Measurements from ENCODE around the gene ETS2. TPM values are rescaled to one million over a fixed set of nuclear protein-coding genes. Genes with fewer than 3 reads are reported as not detected.

ETS2 gene
- total RNA-seq, 1 experiment from 2014 or later: 132 TPM

DNA sequence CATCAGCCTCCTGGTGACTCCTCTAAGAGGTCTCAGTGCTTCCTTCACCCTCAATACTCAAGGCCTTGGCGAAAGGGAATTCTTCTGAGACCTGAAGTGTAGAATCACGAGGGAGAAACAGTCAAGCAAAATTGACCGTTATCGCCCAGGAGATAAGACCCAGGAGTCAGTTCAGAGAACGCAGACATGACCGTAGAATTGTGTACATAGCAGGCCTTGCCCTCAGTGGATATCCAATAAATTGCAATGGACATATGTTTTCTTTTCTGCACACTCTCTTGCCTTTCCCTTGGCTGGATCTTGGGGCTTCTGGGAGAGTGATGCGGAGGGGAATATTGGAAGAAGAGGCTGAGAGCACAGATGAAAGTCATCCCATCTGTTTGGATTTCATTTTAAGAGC, 15.7 kb upstream of the ETS2 start:
- POLR2A ChIA-PET: no interaction called here
- H3K27ac ChIP-seq (ENCODE audit: low read length): peak overlapping the region; percentile 99
- CTCF ChIA-PET: no interaction called here
- BruUV-seq (replicated peaks): no TSS peak
- H3K36me3 ChIP-seq (ENCODE audit: control insufficient read depth, insufficient read depth, low read length): no peaks in the 10 kb centered on the region
- ATAC-seq (no peak), DNase-seq (ENCODE audit: low read depth, low spot score) (no peak)
- peaks cover 38% of the 10 kb centered on the region for H3K4me1 ChIP-seq (ENCODE audit: control insufficient read depth, insufficient read depth, low read length)
- H3K9me3 ChIP-seq (ENCODE audit: control insufficient read depth, insufficient read depth, low read depth, low read length): peaks cover 18% of the 10 kb centered on the region; the same call in 1 of the 2 replicates
- no peak for TF ChIP-seq TCF7L2 (IDR thresholded peaks at IDR 0.05; ENCODE audit: low read depth, low read length)
- TF ChIP-seq REST (IDR thresholded peaks at IDR 0.05; ENCODE audit: insufficient read depth in 1 of 2, low read depth in 2 of 2, low read length in 1 of 2): no peak
- TF ChIP-seq CTCF (IDR thresholded peaks at IDR 0.05): no peak
- no peak for TF ChIP-seq POLR2AphosphoS5 (IDR thresholded peaks at IDR 0.05; ENCODE audit: low read depth, low read length)
- no peak for TF ChIP-seq SIN3A (IDR thresholded peaks at IDR 0.05; ENCODE audit: borderline replicate concordance, insufficient read depth, low read depth, low read length)
- H3K4me3 ChIP-seq (ENCODE audit: low read depth in 2 of 2, low read length in 2 of 2): no peak overlapping the region
- intact Hi-C loops (cut with micrococcal nuclease; ENCODE audit: unreplicated experiment): no loop called here
- H3K27me3 ChIP-seq (ENCODE audit: control insufficient read depth, insufficient read depth, low read length): no peaks in the 10 kb centered on the region
- in situ Hi-C loops (cut with HindIII; ENCODE audit: low pct_unique_long_range_greater_than_20kb, low sequenced_read_pairs): no loop called here

GRCh38 chr21:38790961-38791360, 14.8 kb upstream of the ETS2 start:
- BruUV-seq (replicated peaks): no TSS peak
- in situ Hi-C loops (cut with HindIII; ENCODE audit: low pct_unique_long_range_greater_than_20kb, low sequenced_read_pairs) (no loop called here), intact Hi-C loops (cut with micrococcal nuclease; ENCODE audit: unreplicated experiment) (no loop called here)
- peaks cover 39% of the 10 kb centered on the region for H3K4me1 ChIP-seq (ENCODE audit: control insufficient read depth, insufficient read depth, low read length)
- POLR2A ChIA-PET: no interaction called here
- no peaks in the 10 kb centered on the region for H3K27me3 ChIP-seq (ENCODE audit: control insufficient read depth, insufficient read depth, low read length)
- H3K27ac ChIP-seq (ENCODE audit: low read length): peak overlapping the region; percentile 99
- CTCF ChIA-PET: no interaction called here
- TF ChIP-seq REST (IDR thresholded peaks at IDR 0.05; ENCODE audit: insufficient read depth in 1 of 2, low read depth in 2 of 2, low read length in 1 of 2) (no peak), TCF7L2 (IDR thresholded peaks at IDR 0.05; ENCODE audit: low read depth, low read length) (no peak)
- H3K36me3 ChIP-seq (ENCODE audit: control insufficient read depth, insufficient read depth, low read length): no peaks in the 10 kb centered on the region
- peaks cover 18% of the 10 kb centered on the region; the same call in 1 of the 2 replicates for H3K9me3 ChIP-seq (ENCODE audit: control insufficient read depth, insufficient read depth, low read depth, low read length)
- no peak overlapping the region for H3K4me3 ChIP-seq (ENCODE audit: low read depth in 2 of 2, low read length in 2 of 2)
- ATAC-seq: no peak
- no peak for DNase-seq (ENCODE audit: low read depth, low spot score)
